ENCODE data around the gene FRMPD1.

DNA sequence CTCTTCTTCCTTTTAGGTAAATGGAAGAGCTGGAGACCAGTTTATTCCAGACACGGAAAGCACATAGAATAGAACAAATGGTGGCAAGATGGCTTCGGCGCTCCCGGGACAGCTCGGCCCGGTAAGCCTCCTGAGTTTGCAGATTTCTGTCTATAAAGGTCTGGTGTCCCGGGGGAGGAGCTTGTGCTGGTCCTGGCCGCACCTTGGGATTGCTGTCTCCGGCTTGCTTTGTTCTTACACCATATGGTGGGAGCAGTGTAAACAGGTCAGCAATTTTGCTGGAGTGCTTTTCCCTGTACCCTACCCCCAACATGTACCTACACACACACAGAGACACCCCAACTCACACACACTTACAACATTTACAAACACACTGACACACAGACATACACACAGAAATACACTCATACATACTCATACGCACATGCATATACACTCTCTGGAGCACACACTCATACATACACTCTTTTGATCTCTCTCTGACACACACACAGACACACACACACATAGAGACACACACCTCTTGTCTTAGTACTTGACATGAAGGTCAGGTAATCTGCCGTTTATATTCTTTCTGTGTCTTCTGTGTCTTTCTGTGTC lies 42.0 kb downstream of the FRMPD1 start:
- TF ChIP-seq, protein P1, sequence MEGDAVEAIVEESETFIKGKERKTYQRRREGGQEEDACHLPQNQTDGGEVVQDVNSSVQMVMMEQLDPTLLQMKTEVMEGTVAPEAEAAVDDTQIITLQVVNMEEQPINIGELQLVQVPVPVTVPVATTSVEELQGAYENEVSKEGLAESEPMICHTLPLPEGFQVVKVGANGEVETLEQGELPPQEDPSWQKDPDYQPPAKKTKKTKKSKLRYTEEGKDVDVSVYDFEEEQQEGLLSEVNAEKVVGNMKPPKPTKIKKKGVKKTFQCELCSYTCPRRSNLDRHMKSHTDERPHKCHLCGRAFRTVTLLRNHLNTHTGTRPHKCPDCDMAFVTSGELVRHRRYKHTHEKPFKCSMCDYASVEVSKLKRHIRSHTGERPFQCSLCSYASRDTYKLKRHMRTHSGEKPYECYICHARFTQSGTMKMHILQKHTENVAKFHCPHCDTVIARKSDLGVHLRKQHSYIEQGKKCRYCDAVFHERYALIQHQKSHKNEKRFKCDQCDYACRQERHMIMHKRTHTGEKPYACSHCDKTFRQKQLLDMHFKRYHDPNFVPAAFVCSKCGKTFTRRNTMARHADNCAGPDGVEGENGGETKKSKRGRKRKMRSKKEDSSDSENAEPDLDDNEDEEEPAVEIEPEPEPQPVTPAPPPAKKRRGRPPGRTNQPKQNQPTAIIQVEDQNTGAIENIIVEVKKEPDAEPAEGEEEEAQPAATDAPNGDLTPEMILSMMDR (IDR thresholded peaks at IDR 0.05; ENCODE audit: low read length): no peak
- no peak for TF ChIP-seq EZH2 (IDR thresholded peaks at IDR 0.05; ENCODE audit: borderline replicate concordance, low read length)

Data from OCI-LY1 (cell line).